Stimulated activated CD4-positive, alpha-beta T cell treated with anti-CD3 and anti-CD28 coated beads, Interleukin-12 subunit alpha, Interleukin-12 subunit beta, amount 100 ng/mL, for 48 hours (primary cell): Measurements from ENCODE around the gene ARAP1.
"Not testable (repeated sequence)": the region's sequence is repeated elsewhere in the genome, so short reads cannot be mapped to it uniquely, and the experiment has no call there.

Experiments used
- DNase-seq, 3 donors: peaks; one replicate each; pipeline ENCODE4 v3.0.0-alpha.2; 2020; ENCODE audit warnings: low read depth in 2 of 3, low spot score in 1 of 3

The ARAP1 gene

GRCh38 chr11:72752088-72752914, at the start of gene ARAP1:
TSS of gene ARAP1 (minus strand) at chr11:72752408. CDS start at chr11:72727128, 25,280 bp downstream.
- DNase-seq, result peak; percentile 37 to 68 (median 58)

- no peak for DNase-seq
Observed at GRCh38 chr11:72799441-72799840, 47.2 kb upstream of the ARAP1 start.

GRCh38 chr11:72798361-72798760, 46.2 kb upstream of the ARAP1 start:
- DNase-seq, result no peak

GRCh38 chr11:72793425-72794367, 41.5 kb upstream of the ARAP1 start, which contains the start of gene STARD10:
TSS of gene STARD10 (minus strand) at chr11:72794047. CDS start at chr11:72781181, 12,866 bp downstream.
- peak; percentile 85 to 92 (median 87) for DNase-seq

- DNase-seq, result no peak
Observed at GRCh38 chr11:72793076-72793424, 40.8 kb upstream of the ARAP1 start.

- no peak for DNase-seq
Observed at GRCh38 chr11:72792437-72793021, 40.3 kb upstream of the ARAP1 start.

- not testable (repeated sequence) for DNase-seq
Observed at GRCh38 chr11:72791228-72791627, 39.0 kb upstream of the ARAP1 start.

GRCh38 chr11:72789493-72790131, 37.4 kb upstream of the ARAP1 start:
- no peak for DNase-seq

GRCh38 chr11:72788241-72788640, 36.0 kb upstream of the ARAP1 start:
- no peak for DNase-seq

- no peak for DNase-seq
Observed at GRCh38 chr11:72787216-72788104, 35.3 kb upstream of the ARAP1 start.

- DNase-seq, result no peak
Observed at GRCh38 chr11:72786305-72787215, 34.4 kb upstream of the ARAP1 start.

- DNase-seq, result no peak
Observed at GRCh38 chr11:72784662-72785061, 32.5 kb upstream of the ARAP1 start.

GRCh38 chr11:72783144-72783905, 31.1 kb upstream of the ARAP1 start:
- DNase-seq, result no peak

GRCh38 chr11:72782081-72782920, 30.1 kb upstream of the ARAP1 start:
- no peak for DNase-seq

GRCh38 chr11:72781313-72782080, 29.3 kb upstream of the ARAP1 start:
- peak in 1 of 3 donors; percentile 41 for DNase-seq

- DNase-seq, result no peak
Observed at GRCh38 chr11:72781063-72781312, 28.8 kb upstream of the ARAP1 start.
